Measurements from ENCODE around the gene NLRC3.

NLRC3 gene

DNA sequence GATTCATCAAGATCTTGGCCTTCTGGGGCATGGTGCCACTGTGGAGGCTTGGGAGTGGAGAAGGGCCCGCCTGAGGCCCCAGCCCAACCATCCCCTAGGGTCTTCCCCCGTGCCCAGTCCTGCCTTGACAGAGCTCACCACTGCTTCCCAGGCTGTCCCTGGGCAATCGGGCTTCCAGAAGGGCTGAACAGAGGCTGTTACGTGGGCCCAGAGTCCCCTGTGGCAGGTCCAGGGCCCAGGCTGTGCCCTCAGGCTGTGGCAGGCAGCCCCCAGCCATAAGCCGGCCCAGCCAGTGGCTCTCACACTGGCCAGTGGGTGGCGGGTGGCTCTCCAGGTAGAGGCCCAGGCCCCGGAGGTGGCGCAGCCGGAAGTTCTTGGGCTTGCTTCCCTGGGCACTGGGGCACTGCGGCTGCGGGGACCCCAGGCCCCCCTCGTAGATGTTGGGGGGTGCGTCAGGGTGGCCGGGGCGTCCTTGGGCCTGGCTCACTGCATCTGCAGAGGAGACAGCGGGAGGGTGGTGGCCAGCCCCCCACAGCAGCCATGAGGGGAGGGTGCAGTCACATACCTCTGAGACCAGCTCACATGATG, 82.7 kb downstream of the NLRC3 start:
- Mint-ChIP-seq H3K27me3 (ENCODE audit: low read depth) (no peaks in the 10 kb centered on the region), H3K36me3 (ENCODE audit: low read depth) (no peaks in the 10 kb centered on the region), H3K4me1 (ENCODE audit: low read depth) (peaks cover 2% of the 10 kb centered on the region), H3K4me3 (no peak overlapping the region), H3K27ac (no peak overlapping the region), H3K9me3 (no peaks in the 10 kb centered on the region)
- no peak for DNase-seq (ENCODE audit: low spot score)

DNA sequence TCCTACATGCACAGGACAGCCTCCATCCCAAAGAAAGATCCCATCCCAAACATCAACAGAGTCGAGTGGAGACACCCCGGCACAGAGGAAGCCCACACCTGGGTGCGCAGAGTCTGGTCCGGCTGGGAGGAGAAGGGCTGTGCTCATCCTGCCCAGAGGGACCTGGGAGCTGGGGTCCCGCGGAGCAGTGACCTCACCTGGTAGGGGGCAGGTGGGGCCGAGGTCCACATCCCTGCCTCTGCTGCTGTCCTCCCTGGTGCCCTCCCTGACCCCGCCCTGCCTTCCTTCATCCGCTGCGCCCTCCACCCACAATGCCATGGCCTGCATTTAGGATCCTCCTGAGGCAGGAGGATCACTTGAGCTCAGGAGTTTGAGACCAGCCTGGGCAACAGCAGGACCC, 84.8 kb downstream of the NLRC3 start:
- no peak overlapping the region for H3K27ac Mint-ChIP-seq
- no peak overlapping the region for H3K4me3 Mint-ChIP-seq
- H3K9me3 Mint-ChIP-seq = no peaks in the 10 kb centered on the region
- H3K4me1 Mint-ChIP-seq (ENCODE audit: low read depth) = no peaks in the 10 kb centered on the region
- no peaks in the 10 kb centered on the region for H3K27me3 Mint-ChIP-seq (ENCODE audit: low read depth)
- H3K36me3 Mint-ChIP-seq (ENCODE audit: low read depth) = no peaks in the 10 kb centered on the region
- DNase-seq (ENCODE audit: low spot score) = no peak

DNA sequence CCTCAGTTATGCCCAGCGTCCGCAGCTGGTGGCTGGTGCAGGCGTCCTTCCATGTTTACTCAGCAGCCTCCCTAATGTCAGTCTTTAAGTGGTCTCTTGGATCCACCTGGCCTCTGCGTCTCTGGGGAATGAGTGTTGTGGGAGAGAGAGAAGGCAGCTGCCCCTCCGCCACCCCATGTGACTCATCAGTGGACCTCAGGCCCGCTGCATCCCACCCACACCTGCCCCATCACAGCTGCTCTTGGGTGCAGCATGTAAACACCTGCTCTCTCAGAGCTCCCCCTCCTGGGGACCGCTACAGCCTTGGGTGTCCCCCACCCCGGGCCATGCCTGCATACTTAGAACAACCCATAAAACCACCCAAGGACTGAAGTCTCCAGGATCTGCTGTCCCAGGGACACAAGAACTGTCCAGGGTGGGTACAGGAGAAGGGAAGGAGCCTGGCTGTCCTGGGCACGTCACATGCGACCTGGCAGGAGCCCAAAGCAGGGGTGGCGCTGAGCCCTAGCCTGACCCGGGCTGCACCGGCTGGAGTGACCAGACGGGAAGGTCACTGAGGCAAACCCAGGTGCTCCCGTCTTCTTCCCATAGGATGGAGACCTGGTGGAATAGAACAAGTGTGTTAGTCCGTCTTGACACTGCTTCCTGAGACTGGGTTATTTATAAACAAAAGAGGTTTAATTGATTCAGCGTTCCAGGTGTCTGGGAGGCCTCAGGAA, 86.1 kb downstream of the NLRC3 start:
- Mint-ChIP-seq H3K4me3 (no peak overlapping the region), H3K4me1 (ENCODE audit: low read depth) (no peaks in the 10 kb centered on the region), H3K36me3 (ENCODE audit: low read depth) (no peaks in the 10 kb centered on the region), H3K27me3 (ENCODE audit: low read depth) (no peaks in the 10 kb centered on the region), H3K9me3 (no peaks in the 10 kb centered on the region), H3K27ac (peak overlapping the region; percentile 45)
- DNase-seq (ENCODE audit: low spot score) = no peak
